ENCODE measurements around the gene EIF6. TPM values are rescaled to one million over a fixed set of nuclear protein-coding genes. Genes with fewer than 3 reads are reported as not detected.

Gene EIF6
- total and polyA plus RNA-seq, 4 donors: 60.8 to 160 (median 106) TPM

DNA sequence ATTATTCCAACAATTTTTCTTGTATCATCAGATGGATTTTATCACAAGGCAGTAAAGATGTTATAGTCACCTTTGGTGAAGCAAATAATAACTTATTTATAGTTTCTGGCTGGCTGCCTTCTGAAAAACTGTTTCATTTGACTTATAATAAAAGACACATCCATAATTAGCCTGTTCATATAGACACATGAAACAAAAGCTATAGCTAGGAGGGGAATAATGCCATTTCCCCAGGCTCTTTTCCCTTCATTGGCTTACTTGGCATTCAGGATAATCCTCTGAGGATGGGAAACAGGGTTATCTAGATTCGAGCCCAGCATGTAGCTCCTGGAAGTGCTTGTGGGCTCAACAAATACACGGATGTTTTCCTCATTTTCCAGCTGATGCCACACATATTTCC, 40.6 kb downstream of the EIF6 start:
- H3K9ac ChIP-seq (ENCODE audit: low read depth in 1 of 2, low read length in 2 of 2): no peak overlapping the region
- H3K4me1 ChIP-seq (ENCODE audit: control insufficient read depth in 4 of 4, insufficient read depth in 4 of 4, low read length in 3 of 4): no peaks in the 10 kb centered on the region
- H3K36me3 ChIP-seq (ENCODE audit: control insufficient read depth in 4 of 4, insufficient read depth in 3 of 4, low read depth in 1 of 4, low read length in 3 of 4): no peaks in the 10 kb centered on the region
- WGBS: 63% methylated on average over 2 of the region's 2 CpGs
- no peak overlapping the region for H3K27ac ChIP-seq (ENCODE audit: low read depth in 1 of 2, low read length in 2 of 2)
- no peak overlapping the region for H3K4me3 ChIP-seq (ENCODE audit: low read depth in 1 of 3, low read length in 3 of 3)
- no peaks in the 10 kb centered on the region for H3K9me3 ChIP-seq (ENCODE audit: control insufficient read depth in 4 of 4, low read length in 3 of 4)
- H3K27me3 ChIP-seq (ENCODE audit: control insufficient read depth in 4 of 4, insufficient read depth in 4 of 4, low read length in 3 of 4): no peaks in the 10 kb centered on the region
- TF ChIP-seq JUND (IDR thresholded peaks at IDR 0.05): no peak
- TF ChIP-seq RXRA (IDR thresholded peaks at IDR 0.05): no peak
- TF ChIP-seq, protein P1, sequence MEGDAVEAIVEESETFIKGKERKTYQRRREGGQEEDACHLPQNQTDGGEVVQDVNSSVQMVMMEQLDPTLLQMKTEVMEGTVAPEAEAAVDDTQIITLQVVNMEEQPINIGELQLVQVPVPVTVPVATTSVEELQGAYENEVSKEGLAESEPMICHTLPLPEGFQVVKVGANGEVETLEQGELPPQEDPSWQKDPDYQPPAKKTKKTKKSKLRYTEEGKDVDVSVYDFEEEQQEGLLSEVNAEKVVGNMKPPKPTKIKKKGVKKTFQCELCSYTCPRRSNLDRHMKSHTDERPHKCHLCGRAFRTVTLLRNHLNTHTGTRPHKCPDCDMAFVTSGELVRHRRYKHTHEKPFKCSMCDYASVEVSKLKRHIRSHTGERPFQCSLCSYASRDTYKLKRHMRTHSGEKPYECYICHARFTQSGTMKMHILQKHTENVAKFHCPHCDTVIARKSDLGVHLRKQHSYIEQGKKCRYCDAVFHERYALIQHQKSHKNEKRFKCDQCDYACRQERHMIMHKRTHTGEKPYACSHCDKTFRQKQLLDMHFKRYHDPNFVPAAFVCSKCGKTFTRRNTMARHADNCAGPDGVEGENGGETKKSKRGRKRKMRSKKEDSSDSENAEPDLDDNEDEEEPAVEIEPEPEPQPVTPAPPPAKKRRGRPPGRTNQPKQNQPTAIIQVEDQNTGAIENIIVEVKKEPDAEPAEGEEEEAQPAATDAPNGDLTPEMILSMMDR (IDR thresholded peaks at IDR 0.05; ENCODE audit: low read depth, low read length, missing input control): no peak
- TF ChIP-seq, protein P2, sequence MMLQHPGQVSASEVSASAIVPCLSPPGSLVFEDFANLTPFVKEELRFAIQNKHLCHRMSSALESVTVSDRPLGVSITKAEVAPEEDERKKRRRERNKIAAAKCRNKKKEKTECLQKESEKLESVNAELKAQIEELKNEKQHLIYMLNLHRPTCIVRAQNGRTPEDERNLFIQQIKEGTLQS (IDR thresholded peaks at IDR 0.05): no peak
- TF ChIP-seq RAD21 (IDR thresholded peaks at IDR 0.05): no peak
- TF ChIP-seq, protein P3, sequence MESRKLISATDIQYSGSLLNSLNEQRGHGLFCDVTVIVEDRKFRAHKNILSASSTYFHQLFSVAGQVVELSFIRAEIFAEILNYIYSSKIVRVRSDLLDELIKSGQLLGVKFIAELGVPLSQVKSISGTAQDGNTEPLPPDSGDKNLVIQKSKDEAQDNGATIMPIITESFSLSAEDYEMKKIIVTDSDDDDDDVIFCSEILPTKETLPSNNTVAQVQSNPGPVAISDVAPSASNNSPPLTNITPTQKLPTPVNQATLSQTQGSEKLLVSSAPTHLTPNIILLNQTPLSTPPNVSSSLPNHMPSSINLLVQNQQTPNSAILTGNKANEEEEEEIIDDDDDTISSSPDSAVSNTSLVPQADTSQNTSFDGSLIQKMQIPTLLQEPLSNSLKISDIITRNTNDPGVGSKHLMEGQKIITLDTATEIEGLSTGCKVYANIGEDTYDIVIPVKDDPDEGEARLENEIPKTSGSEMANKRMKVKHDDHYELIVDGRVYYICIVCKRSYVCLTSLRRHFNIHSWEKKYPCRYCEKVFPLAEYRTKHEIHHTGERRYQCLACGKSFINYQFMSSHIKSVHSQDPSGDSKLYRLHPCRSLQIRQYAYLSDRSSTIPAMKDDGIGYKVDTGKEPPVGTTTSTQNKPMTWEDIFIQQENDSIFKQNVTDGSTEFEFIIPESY (IDR thresholded peaks at IDR 0.05): no peak
- TF ChIP-seq HNF4G (IDR thresholded peaks at IDR 0.05): no peak
- TF ChIP-seq FOXA2 (IDR thresholded peaks at IDR 0.05): no peak
- no peak for TF ChIP-seq NR2F2 (IDR thresholded peaks at IDR 0.05)
- TF ChIP-seq EGR1 (IDR thresholded peaks at IDR 0.05; ENCODE audit: low read depth in 2 of 2): no peak
- no peak for TF ChIP-seq TAF1 (conservative IDR thresholded peaks at IDR 0.05)
- TF ChIP-seq, protein P4, sequence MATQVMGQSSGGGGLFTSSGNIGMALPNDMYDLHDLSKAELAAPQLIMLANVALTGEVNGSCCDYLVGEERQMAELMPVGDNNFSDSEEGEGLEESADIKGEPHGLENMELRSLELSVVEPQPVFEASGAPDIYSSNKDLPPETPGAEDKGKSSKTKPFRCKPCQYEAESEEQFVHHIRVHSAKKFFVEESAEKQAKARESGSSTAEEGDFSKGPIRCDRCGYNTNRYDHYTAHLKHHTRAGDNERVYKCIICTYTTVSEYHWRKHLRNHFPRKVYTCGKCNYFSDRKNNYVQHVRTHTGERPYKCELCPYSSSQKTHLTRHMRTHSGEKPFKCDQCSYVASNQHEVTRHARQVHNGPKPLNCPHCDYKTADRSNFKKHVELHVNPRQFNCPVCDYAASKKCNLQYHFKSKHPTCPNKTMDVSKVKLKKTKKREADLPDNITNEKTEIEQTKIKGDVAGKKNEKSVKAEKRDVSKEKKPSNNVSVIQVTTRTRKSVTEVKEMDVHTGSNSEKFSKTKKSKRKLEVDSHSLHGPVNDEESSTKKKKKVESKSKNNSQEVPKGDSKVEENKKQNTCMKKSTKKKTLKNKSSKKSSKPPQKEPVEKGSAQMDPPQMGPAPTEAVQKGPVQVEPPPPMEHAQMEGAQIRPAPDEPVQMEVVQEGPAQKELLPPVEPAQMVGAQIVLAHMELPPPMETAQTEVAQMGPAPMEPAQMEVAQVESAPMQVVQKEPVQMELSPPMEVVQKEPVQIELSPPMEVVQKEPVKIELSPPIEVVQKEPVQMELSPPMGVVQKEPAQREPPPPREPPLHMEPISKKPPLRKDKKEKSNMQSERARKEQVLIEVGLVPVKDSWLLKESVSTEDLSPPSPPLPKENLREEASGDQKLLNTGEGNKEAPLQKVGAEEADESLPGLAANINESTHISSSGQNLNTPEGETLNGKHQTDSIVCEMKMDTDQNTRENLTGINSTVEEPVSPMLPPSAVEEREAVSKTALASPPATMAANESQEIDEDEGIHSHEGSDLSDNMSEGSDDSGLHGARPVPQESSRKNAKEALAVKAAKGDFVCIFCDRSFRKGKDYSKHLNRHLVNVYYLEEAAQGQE (IDR thresholded peaks at IDR 0.05): no peak
- no peak for TF ChIP-seq GABPA (IDR thresholded peaks at IDR 0.05 in 1 of 2, conservative IDR thresholded peaks at IDR 0.05 in 1 of 2)
- no peak for TF ChIP-seq YY1 (IDR thresholded peaks at IDR 0.05)
- TF ChIP-seq, protein P5, sequence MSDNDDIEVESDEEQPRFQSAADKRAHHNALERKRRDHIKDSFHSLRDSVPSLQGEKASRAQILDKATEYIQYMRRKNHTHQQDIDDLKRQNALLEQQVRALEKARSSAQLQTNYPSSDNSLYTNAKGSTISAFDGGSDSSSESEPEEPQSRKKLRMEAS (IDR thresholded peaks at IDR 0.05): no peak
- no peak for TF ChIP-seq HNF4A (conservative IDR thresholded peaks at IDR 0.05)
- no peak for TF ChIP-seq FOXA1 (IDR thresholded peaks at IDR 0.05)
- DNase-seq (ENCODE audit: low spot score): no peak

DNA sequence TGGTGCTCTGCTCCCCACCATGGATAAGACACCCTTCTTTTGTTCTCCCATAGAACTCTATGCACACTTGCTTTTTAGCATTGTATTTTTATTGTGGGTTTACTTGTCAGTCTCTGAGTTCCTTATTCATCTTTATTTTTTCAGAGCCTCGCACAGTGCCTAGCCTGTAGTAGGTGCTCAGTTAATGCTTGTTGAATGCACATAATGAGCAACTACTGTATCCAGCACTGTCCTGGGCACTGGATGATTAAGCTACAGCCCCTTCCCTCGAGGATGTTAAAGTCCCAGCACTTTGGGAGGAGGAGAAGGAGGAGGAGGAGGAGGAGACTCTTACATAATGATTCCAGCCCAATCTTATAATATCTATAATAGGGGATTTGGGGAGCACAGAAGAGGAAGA, 41.3 kb downstream of the EIF6 start:
- DNase-seq (ENCODE audit: low spot score): no peak
- no peaks in the 10 kb centered on the region for H3K27me3 ChIP-seq (ENCODE audit: control insufficient read depth in 4 of 4, insufficient read depth in 4 of 4, low read length in 3 of 4)
- H3K27ac ChIP-seq (ENCODE audit: low read depth in 1 of 2, low read length in 2 of 2): no peak overlapping the region
- H3K9me3 ChIP-seq (ENCODE audit: control insufficient read depth in 4 of 4, low read length in 3 of 4): no peaks in the 10 kb centered on the region
- H3K9ac ChIP-seq (ENCODE audit: low read depth in 1 of 2, low read length in 2 of 2): no peak overlapping the region
- no peaks in the 10 kb centered on the region for H3K4me1 ChIP-seq (ENCODE audit: control insufficient read depth in 4 of 4, insufficient read depth in 4 of 4, low read length in 3 of 4)
- H3K4me3 ChIP-seq (ENCODE audit: low read depth in 1 of 3, low read length in 3 of 3): no peak overlapping the region
- H3K36me3 ChIP-seq (ENCODE audit: control insufficient read depth in 4 of 4, insufficient read depth in 3 of 4, low read depth in 1 of 4, low read length in 3 of 4): no peaks in the 10 kb centered on the region
- 69% methylated on average over 2 of the region's 2 CpGs for WGBS
- TF ChIP-seq, protein P4 (IDR thresholded peaks at IDR 0.05): no peak
- TF ChIP-seq, protein P5 (IDR thresholded peaks at IDR 0.05): no peak
- TF ChIP-seq, protein P3 (IDR thresholded peaks at IDR 0.05): no peak
- TF ChIP-seq FOXA2 (IDR thresholded peaks at IDR 0.05): no peak
- TF ChIP-seq GABPA (IDR thresholded peaks at IDR 0.05 in 1 of 2, conservative IDR thresholded peaks at IDR 0.05 in 1 of 2): no peak
- no peak for TF ChIP-seq EGR1 (IDR thresholded peaks at IDR 0.05; ENCODE audit: low read depth in 2 of 2)
- TF ChIP-seq HNF4A (conservative IDR thresholded peaks at IDR 0.05): no peak

All from liver (tissue), 9 donors.